HFFc6 (cell line): ENCODE measurements around the gene PDXP. TPM values are rescaled to one million over a fixed set of nuclear protein-coding genes. Genes with fewer than 3 reads are reported as not detected.
A peak's percentile ranks its signal among the peaks of the same experiment; 100 is the strongest.

Experiments
- DNase-seq: peaks from one replicate; pipeline ENCODE4 v3.0.0-alpha.2; 2018
- H3K27ac Mint-ChIP-seq: 2 replicates; pipeline ENCODE4 v1.8.0; 2020; ENCODE audit warnings: mild to moderate bottlenecking, mixed read lengths
- H3K27me3 Mint-ChIP-seq: 2 replicates; pipeline ENCODE4 v1.8.0; 2021; ENCODE audit warnings: mild to moderate bottlenecking, moderate library complexity, mixed read lengths; ENCODE audit not compliant: insufficient read depth
- H3K36me3 Mint-ChIP-seq: 2 replicates; pipeline ENCODE4 v1.8.0; 2021; ENCODE audit warnings: low read depth, mixed read lengths
- H3K4me1 Mint-ChIP-seq: 2 replicates; pipeline ENCODE4 v1.8.0; 2020; ENCODE audit warnings: low read depth, mixed read lengths
- H3K4me3 Mint-ChIP-seq: 2 replicates; pipeline ENCODE4 v1.8.0; 2020; ENCODE audit warnings: mild to moderate bottlenecking, moderate library complexity, mixed read lengths
- H3K9me3 Mint-ChIP-seq: 2 replicates; pipeline ENCODE4 v1.8.0; 2020; ENCODE audit warnings: mild to moderate bottlenecking, mixed read lengths
- CTCF ChIP-seq: fragments of 200-600 bp; sonication (generic); IDR thresholded peaks from 2 replicates; pipeline ENCODE4 v1.5.0; 2021; ENCODE audit warnings: antibody characterized with exemption, mild to moderate bottlenecking
- total RNA-seq, 6 experiments: library from RNA; stranded (reverse); fragmentation: NEBNext Ultra II Directional; extraction: Animal tissue kit (Norgen Biotek cat#: 25700); gene quantifications; 2 replicates in 1 of 6; 3 replicates in 5 of 6; pipeline ENCODE4 v1.2.3, GENCODE V29; 2021

PDXP gene
- total RNA-seq, 6 experiments from 2014 or later: 15.3 to 24.5 (median 18.4) TPM

DNA sequence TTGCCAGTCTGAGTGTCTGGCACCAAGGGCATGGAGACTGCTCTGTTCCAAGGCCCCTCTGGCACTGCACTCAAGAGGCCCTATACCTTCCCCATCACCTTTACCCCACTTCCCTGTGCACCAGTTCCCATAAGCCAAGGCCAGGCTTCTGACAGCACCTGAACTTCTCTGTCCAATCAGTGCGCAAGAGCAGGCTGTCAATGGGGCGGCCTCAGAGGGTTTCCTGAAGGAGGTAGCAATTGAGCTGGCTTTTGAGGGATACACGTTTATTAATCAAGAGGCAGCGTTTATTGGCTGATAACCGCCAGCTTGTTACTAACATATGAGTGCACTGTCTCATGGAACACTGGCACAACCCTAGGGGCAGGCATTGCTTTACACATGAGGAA is 17.0 kb upstream of the PDXP start:
- no peak for DNase-seq
- Mint-ChIP-seq H3K9me3 (no peaks in the 10 kb centered on the region), H3K27me3 (peaks cover 5% of the 10 kb centered on the region; the same call in 1 of the 2 replicates), H3K36me3 (peaks cover 7% of the 10 kb centered on the region; the same call in 1 of the 2 replicates), H3K4me3 (no peak overlapping the region), H3K27ac (no peak overlapping the region), H3K4me1 (peaks cover 35% of the 10 kb centered on the region)
- no peak for TF ChIP-seq CTCF

DNA sequence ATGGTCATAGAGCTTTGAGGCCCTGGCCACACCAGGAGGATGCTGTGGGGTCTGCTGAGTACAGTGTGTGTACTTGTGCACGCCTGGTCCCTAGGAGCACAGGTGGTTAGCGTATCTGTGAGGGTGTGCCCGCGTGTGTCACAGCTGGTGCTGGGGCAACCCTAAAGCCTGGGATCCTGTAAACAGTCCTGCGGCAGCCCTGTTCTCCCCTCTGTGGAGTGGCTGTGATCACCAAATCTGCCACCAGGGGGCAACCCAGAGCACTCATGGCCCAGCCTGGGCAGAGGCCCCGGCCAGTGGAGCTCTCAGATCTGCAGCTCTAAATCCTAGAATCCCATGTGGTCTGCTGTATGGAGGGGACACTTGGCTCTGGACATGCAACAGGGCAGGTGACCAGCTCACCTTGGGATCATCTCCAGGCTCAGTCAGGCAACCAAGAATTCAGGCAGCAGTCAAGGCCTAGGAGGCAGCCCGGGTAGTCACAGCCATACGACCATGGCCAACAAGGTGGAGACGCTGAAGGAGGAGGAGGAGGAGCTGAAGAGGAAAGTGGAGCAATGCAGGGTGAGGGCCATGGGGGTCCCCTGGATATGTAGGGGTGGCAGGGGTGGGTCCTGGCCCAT is 15.2 kb upstream of the PDXP start:
- Mint-ChIP-seq H3K4me3 (no peak overlapping the region), H3K36me3 (peaks cover 7% of the 10 kb centered on the region; the same call in 1 of the 2 replicates), H3K27me3 (peaks cover 6% of the 10 kb centered on the region; the same call in 1 of the 2 replicates), H3K4me1 (peaks cover 21% of the 10 kb centered on the region), H3K9me3 (no peaks in the 10 kb centered on the region), H3K27ac (peak overlapping the region; percentile 9; the same call in 1 of the 2 replicates)
- TF ChIP-seq CTCF: peak; percentile 98
- DNase-seq: peak; percentile 57

DNA sequence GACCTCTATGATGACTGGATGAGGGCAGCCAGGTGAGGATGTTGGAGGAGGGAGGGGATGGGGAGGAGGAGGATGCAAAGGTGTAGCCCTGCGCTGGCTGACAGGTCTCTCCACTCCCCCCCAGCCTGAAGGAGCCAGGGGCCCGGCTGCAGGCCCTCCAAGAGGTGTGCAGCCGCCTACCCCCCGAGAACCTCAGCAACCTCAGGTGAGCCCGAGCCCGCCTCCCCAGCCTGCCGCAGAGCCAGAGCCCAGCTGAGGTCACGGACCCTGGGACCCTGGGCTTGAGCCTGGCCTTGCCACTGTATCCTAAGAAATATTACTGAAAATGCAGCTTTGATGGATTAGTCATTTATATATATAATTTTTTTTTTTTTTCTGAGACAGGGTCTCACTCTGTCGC is 11.2 kb upstream of the PDXP start:
- Mint-ChIP-seq H3K4me1 (peaks cover 8% of the 10 kb centered on the region), H3K27ac (no peak overlapping the region), H3K27me3 (peaks cover 4% of the 10 kb centered on the region; the same call in 1 of the 2 replicates), H3K9me3 (no peaks in the 10 kb centered on the region), H3K4me3 (no peak overlapping the region), H3K36me3 (peaks cover 7% of the 10 kb centered on the region; the same call in 1 of the 2 replicates)
- TF ChIP-seq CTCF: no peak
- no peak for DNase-seq

- Mint-ChIP-seq H3K9me3 (no peaks in the 10 kb centered on the region), H3K27ac (no peak overlapping the region), H3K4me3 (no peak overlapping the region), H3K4me1 (peaks cover 8% of the 10 kb centered on the region), H3K36me3 (peaks cover 7% of the 10 kb centered on the region; the same call in 1 of the 2 replicates), H3K27me3 (peaks cover 4% of the 10 kb centered on the region; the same call in 1 of the 2 replicates)
- DNase-seq: no peak
- no peak for TF ChIP-seq CTCF
These were observed 10.6 kb upstream of the PDXP start for GRCh38 chr22:37647928-37648327.

DNA sequence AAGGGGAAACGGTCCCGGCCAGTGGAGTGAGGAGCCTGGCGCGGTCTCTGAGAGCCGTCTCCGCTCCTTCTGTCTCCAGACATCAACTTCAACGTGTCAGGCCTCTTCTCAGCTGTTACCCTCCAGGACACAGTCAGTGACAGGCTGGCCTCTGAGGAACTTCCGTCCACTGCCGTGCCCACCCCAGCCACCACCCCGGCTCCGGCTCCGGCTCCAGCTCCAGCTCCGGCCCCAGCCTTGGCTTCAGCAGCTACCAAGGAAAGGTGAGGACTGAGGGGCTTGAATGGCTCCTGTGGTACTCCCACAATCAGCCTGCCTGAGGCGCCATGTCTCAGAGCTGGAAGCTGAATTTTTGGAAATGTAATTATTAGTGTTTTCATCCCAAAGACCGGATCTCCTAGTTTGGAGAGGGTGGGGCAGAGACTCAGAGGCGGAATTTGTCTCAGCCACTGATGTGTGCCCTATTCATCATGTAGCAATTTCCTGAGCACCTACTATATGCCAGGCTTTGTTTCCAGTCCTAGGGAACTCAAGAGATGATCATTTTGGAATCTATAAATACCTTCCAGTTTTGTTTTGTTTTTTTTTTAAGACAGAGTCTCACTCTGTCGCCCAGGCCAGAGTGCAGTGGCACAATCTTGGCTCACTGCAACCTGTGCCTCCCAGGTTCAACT is 7.9 kb upstream of the PDXP start:
- H3K4me3 Mint-ChIP-seq: no peak overlapping the region
- peaks cover 2% of the 10 kb centered on the region; the same call in 1 of the 2 replicates for H3K27me3 Mint-ChIP-seq
- no peak overlapping the region for H3K27ac Mint-ChIP-seq
- H3K9me3 Mint-ChIP-seq: no peaks in the 10 kb centered on the region
- H3K4me1 Mint-ChIP-seq: no peaks in the 10 kb centered on the region
- no peak for DNase-seq
- H3K36me3 Mint-ChIP-seq: no peaks in the 10 kb centered on the region
- TF ChIP-seq CTCF: no peak
